ENCODE measurements around the gene ABCA4.

DNA sequence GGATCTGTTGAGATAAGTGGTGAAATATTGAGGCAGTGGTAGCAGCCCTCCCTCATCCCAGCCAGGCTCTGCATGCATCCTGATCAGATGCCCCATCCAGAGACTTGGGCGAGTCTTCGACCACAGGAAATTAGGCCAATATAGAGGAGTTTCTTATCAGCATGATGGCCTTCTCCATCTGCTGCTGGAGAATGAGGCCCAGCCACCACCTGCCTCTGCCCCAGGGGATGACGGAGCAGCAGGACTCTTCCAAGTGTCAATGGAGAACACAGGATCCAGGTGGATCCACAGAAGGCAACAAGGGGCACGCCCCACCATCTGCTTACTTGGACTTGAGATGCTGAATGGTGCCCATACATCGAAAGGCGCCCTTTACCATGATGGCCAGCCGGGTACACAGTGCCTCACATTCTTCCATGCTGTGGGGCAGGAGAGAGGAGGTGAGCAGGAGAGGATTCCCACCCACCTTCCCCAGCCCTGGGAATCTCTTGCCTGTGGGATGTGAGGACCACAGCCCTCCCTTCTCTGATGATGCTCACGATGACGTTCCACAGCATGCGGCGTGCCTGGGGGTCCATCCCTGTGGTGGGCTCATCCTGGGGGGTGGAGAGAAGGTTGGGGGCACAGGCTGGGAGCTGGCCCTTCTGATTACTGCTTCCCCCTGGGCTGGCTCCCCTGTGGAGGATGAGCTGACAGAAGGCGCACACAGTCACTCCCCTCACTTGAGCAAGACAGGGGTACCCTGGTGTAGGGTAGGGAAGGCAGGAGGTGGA is 120.3 kb downstream of the ABCA4 start:
- TF ChIP-seq, protein P1, sequence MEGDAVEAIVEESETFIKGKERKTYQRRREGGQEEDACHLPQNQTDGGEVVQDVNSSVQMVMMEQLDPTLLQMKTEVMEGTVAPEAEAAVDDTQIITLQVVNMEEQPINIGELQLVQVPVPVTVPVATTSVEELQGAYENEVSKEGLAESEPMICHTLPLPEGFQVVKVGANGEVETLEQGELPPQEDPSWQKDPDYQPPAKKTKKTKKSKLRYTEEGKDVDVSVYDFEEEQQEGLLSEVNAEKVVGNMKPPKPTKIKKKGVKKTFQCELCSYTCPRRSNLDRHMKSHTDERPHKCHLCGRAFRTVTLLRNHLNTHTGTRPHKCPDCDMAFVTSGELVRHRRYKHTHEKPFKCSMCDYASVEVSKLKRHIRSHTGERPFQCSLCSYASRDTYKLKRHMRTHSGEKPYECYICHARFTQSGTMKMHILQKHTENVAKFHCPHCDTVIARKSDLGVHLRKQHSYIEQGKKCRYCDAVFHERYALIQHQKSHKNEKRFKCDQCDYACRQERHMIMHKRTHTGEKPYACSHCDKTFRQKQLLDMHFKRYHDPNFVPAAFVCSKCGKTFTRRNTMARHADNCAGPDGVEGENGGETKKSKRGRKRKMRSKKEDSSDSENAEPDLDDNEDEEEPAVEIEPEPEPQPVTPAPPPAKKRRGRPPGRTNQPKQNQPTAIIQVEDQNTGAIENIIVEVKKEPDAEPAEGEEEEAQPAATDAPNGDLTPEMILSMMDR (IDR thresholded peaks at IDR 0.05; ENCODE audit: poor library complexity): no peak
- TF ChIP-seq EZH2phosphoT487 (IDR thresholded peaks at IDR 0.05; ENCODE audit: low read depth, severe bottlenecking, unreplicated experiment) (no peak), EZH2 (IDR thresholded peaks at IDR 0.05; ENCODE audit: borderline replicate concordance) (no peak)
